Spleen (tissue), 11 donors: ENCODE results near the gene KLHL33. TPM values are rescaled to one million over a fixed set of nuclear protein-coding genes. Genes with fewer than 3 reads are reported as not detected.

Experiments
- DNase-seq: peaks from one replicate; pipeline ENCODE4 v3.0.0-alpha.2; 2020
- H3K27ac ChIP-seq, 8 donors: fragments of 200-600 bp; sonication (generic) in 7 of 8; 1 replicate in 4 of 8; 2 replicates in 4 of 8; pipeline versions ENCODE4 v1.5.0 to v1.8.0; 2016 to 2021; ENCODE audit warnings: inconsistent platforms in 4 of 8, mild to moderate bottlenecking in 4 of 8, moderate library complexity in 1 of 8
- H3K27me3 ChIP-seq, 7 donors: fragments of 200-600 bp; sonication (generic) in 6 of 7; replicated peaks in 1 of 7; 1 replicate in 4 of 7; 2 replicates in 3 of 7; pipeline versions ENCODE4 v1.5.0 to v1.8.0; 2016 to 2021; ENCODE audit warnings: inconsistent platforms in 3 of 7, mild to moderate bottlenecking in 1 of 7
- H3K36me3 ChIP-seq, 6 donors: fragments of 200-600 bp; sonication (generic) in 5 of 6; 1 replicate in 4 of 6; 2 replicates in 2 of 6; pipeline versions ENCODE4 v1.5.0 to v1.8.0; 2016 to 2021; ENCODE audit warnings: inconsistent platforms in 2 of 6
- H3K4me1 ChIP-seq, 6 donors: fragments of 200-600 bp; sonication (generic) in 5 of 6; 1 replicate in 3 of 6; 2 replicates in 3 of 6; pipeline versions ENCODE4 v1.5.0 to v1.8.0; 2016 to 2021; ENCODE audit warnings: inconsistent platforms in 3 of 6
- H3K4me3 ChIP-seq, 8 donors: fragments of 200-600 bp; sonication (generic) in 7 of 8; 1 replicate in 4 of 8; 2 replicates in 4 of 8; pipeline versions ENCODE4 v1.5.0 to v1.8.0; 2016 to 2021; ENCODE audit warnings: inconsistent platforms in 4 of 8, mild to moderate bottlenecking in 4 of 8, moderate library complexity in 2 of 8
- H3K9me3 ChIP-seq, 8 donors: fragments of 200-600 bp; sonication (generic) in 7 of 8; 1 replicate in 4 of 8; 2 replicates in 4 of 8; pipeline versions ENCODE4 v1.5.0 to v1.8.0; 2016 to 2021; ENCODE audit warnings: inconsistent platforms in 4 of 8
- CTCF ChIP-seq, 11 experiments: fragments of 200-600 bp in 7 of 11; fragments of 450-650 bp in 4 of 11; sonication (generic) in 4 of 11; IDR thresholded peaks in 8 of 11; conservative IDR thresholded peaks in 3 of 11; 1 replicate in 7 of 11; 2 replicates in 4 of 11; pipeline versions ENCODE4 v1.4.0 to v1.8.0; 2016 to 2021; ENCODE audit warnings: antibody characterized with exemption in 11 of 11, inconsistent platforms in 4 of 11, mild to moderate bottlenecking in 1 of 11
- POLR2A ChIP-seq, 3 donors: fragments of 450-650 bp; IDR thresholded peaks; one replicate each; pipeline ENCODE4 v1.5.1; 2017; ENCODE audit warnings: antibody characterized with exemption in 3 of 3, mild to moderate bottlenecking in 1 of 3
- POLR2AphosphoS5 ChIP-seq, 3 donors: sonication (generic); formaldehyde crosslinking; IDR thresholded peaks; one replicate each; pipeline ENCODE4 v1.5.1; 2017; ENCODE audit warnings: antibody characterized with exemption in 3 of 3
- WGBS, 5 donors: extraction: QIAGEN DNeasy Blood & Tissue Kit in 3 of 5; methylation state at CpG; one replicate each; pipeline versions ENCODE4 v1.1.5 to v1.1.7; 2013 to 2018; 5-methylcytosine and 5-hydroxymethylcytosine counted together
- intact Hi-C: fragments of 100-400 bp; cut with DNase I; formaldehyde crosslinking; loops from one replicate; pipeline ENCODE4 v1.15.0; 2023; ENCODE audit warnings: low total_unique reads
- polyA plus RNA-seq, 3 donors: library from polyadenylated mRNA; stranded (reverse); fragments of 200-250 nt; gene quantifications; one replicate each; pipeline ENCODE4 v1.2.1, GENCODE V29; 2013
- total RNA-seq, 7 donors: library from RNA; depleted of rRNA in 3 of 7; stranded (reverse); fragments of >200 nt in 3 of 7; fragmentation: NEBNext Ultra II Directional in 4 of 7; extraction: Animal tissue kit (Norgen Biotek cat#: 25700) in 4 of 7; gene quantifications; one replicate each; pipeline versions ENCODE4 v1.1.0 to v1.2.1, GENCODE V29; 2016 to 2021
- donor health status: healthy with polysubstance abuse.
- donor health status: DM: no; HTN: no; CAD: no; lungs with moderate emphysema.
- donor health status: DM: no; HTN: no; CAD: no.
- donor health status: Bipolar disorder and iron deficiency.
- donor health status: healthy.
- donor health status: DM: no; HTN: no; CAD: no.
- donor health status: DM: yes; HTN: yes; CAD: no.

Gene KLHL33
- total and polyA plus RNA-seq, 10 donors, result 0.22 to 2.9 (median 0.75) TPM; not detected in 1

GRCh38 chr14:20477211-20477876 is 41.4 kb upstream of the KLHL33 start:
- DNase-seq, result no peak
- peak overlapping the region; percentile 69 to 87 (median 84) for H3K27ac ChIP-seq
- no peaks in the 10 kb centered on the region for H3K9me3 ChIP-seq
- H3K36me3 ChIP-seq, result peaks cover 0 to 68% (median 44%) of the 10 kb centered on the region in 6 donors
- intact Hi-C loops, result loop anchor here (10.0 kb wide), 1 partner anchor 207 kb away; the partner anchor contains the start of genes ANG and RNASE4
- no peaks in the 10 kb centered on the region for H3K27me3 ChIP-seq
- H3K4me3 ChIP-seq, result peak overlapping the region in 2 of 8 donors; percentile 0 to 38
- TF ChIP-seq POLR2A (IDR thresholded peaks at IDR 0.05) (no peak), CTCF (IDR thresholded peaks at IDR 0.05 in 8 of 11, conservative IDR thresholded peaks at IDR 0.05 in 3 of 11) (no peak), POLR2AphosphoS5 (IDR thresholded peaks at IDR 0.05) (peak in 1 of 3 donors; percentile 66)
- WGBS, 5 donors, result 19 to 34% (median 33%) methylated on average over 1 of the region's 1 CpG
- peaks cover 18 to 61% (median 37%) of the 10 kb centered on the region in 6 donors for H3K4me1 ChIP-seq

- no peaks in the 10 kb centered on the region for H3K9me3 ChIP-seq
- WGBS, 5 donors, result 55 to 73% (median 66%) methylated on average over 5 of the region's 5 CpGs
- peaks cover 19 to 67% (median 42%) of the 10 kb centered on the region in 6 donors for H3K4me1 ChIP-seq
- peaks cover 0 to 72% (median 47%) of the 10 kb centered on the region in 6 donors for H3K36me3 ChIP-seq
- peak overlapping the region; percentile 69 to 87 (median 84) for H3K27ac ChIP-seq
- intact Hi-C loops, result loop anchor here (10.0 kb wide), 1 partner anchor 208 kb away; the partner anchor contains the start of genes ANG and RNASE4
- TF ChIP-seq POLR2A (IDR thresholded peaks at IDR 0.05), result no peak
- TF ChIP-seq CTCF (IDR thresholded peaks at IDR 0.05 in 8 of 11, conservative IDR thresholded peaks at IDR 0.05 in 3 of 11), result no peak
- H3K27me3 ChIP-seq, result no peaks in the 10 kb centered on the region
- peak overlapping the region in 2 of 8 donors; percentile 0 to 38 for H3K4me3 ChIP-seq
- no peak for DNase-seq
Measured at GRCh38 chr14:20476776-20477175, 40.8 kb upstream of the KLHL33 start.

GRCh38 chr14:20472536-20473169 is 36.7 kb upstream of the KLHL33 start:
- H3K4me1 ChIP-seq, result peaks cover 30 to 80% (median 62%) of the 10 kb centered on the region in 6 donors
- peaks cover 0 to 57% (median 47%) of the 10 kb centered on the region in 6 donors for H3K36me3 ChIP-seq
- 84 to 96% (median 92%) methylated on average over 2 of the region's 2 CpGs for WGBS, 5 donors
- intact Hi-C loops, result loop anchor here (10.0 kb wide), 1 partner anchor 212 kb away; the partner anchor contains the start of genes ANG and RNASE4
- no peak overlapping the region for H3K4me3 ChIP-seq
- peak overlapping the region in 1 of 8 donors; percentile 95 for H3K27ac ChIP-seq
- no peak for DNase-seq
- no peaks in the 10 kb centered on the region for H3K9me3 ChIP-seq
- no peaks in the 10 kb centered on the region for H3K27me3 ChIP-seq
- no peak for TF ChIP-seq POLR2AphosphoS5 (IDR thresholded peaks at IDR 0.05)
- TF ChIP-seq CTCF (IDR thresholded peaks at IDR 0.05 in 8 of 11, conservative IDR thresholded peaks at IDR 0.05 in 3 of 11), result no peak
- TF ChIP-seq POLR2A (IDR thresholded peaks at IDR 0.05), result no peak

- TF ChIP-seq POLR2AphosphoS5 (IDR thresholded peaks at IDR 0.05) (no peak), CTCF (IDR thresholded peaks at IDR 0.05 in 8 of 11, conservative IDR thresholded peaks at IDR 0.05 in 3 of 11) (no peak), POLR2A (IDR thresholded peaks at IDR 0.05) (no peak)
- Histone ChIP-seq H3K4me1 (peaks cover 14 to 60% (median 42%) of the 10 kb centered on the region in 6 donors), H3K9me3 (no peaks in the 10 kb centered on the region), H3K4me3 (peak overlapping the region; percentile 69 to 94 (median 87)), H3K27me3 (no peaks in the 10 kb centered on the region), H3K27ac (peak overlapping the region; percentile 86 to 95 (median 91)), H3K36me3 (peaks cover 0 to 37% (median 34%) of the 10 kb centered on the region in 6 donors)
- DNase-seq, result no peak
- WGBS, 5 donors, result 0 to 3% (median 3%) methylated on average over 2 of the region's 2 CpGs
- intact Hi-C loops, result loop anchor here (10.0 kb wide), 1 partner anchor 214 kb away; the partner anchor contains the start of genes ANG and RNASE4
Measured at GRCh38 chr14:20470603-20470901, 34.6 kb upstream of the KLHL33 start.
